HG02981 (cell line): Measurements from ENCODE around the gene SPRED2.

ENCODE experiments used
- ATAC-seq: cut with Tn5 transposase; IDR thresholded peaks from one replicate; pipeline ENCODE4 v1.9.1; 2021; ENCODE audit warnings: mild to moderate bottlenecking, moderate library complexity; ENCODE audit not compliant: unreplicated experiment

Gene SPRED2

GRCh38 chr2:65369980-65370379 is 62.4 kb downstream of the SPRED2 start:
- ATAC-seq = no peak

GRCh38 chr2:65369574-65369973 is 62.8 kb downstream of the SPRED2 start:
- no peak for ATAC-seq

GRCh38 chr2:65368468-65368867 is 63.9 kb downstream of the SPRED2 start:
- no peak for ATAC-seq

- no peak for ATAC-seq
These were observed 64.9 kb downstream of the SPRED2 start for GRCh38 chr2:65367524-65367923.

GRCh38 chr2:65366595-65367125 is 65.7 kb downstream of the SPRED2 start:
- peak; percentile 76 for ATAC-seq

GRCh38 chr2:65364986-65365733 is 67.2 kb downstream of the SPRED2 start:
- ATAC-seq = no peak

- ATAC-seq = no peak
These were observed 68.3 kb downstream of the SPRED2 start for GRCh38 chr2:65363879-65364666.

GRCh38 chr2:65361623-65362022 is 70.8 kb downstream of the SPRED2 start:
- ATAC-seq = no peak

- no peak for ATAC-seq
These were observed 72.0 kb downstream of the SPRED2 start for GRCh38 chr2:65360441-65360840.

- no peak for ATAC-seq
These were observed 73.6 kb downstream of the SPRED2 start for GRCh38 chr2:65358678-65359400.

GRCh38 chr2:65357959-65358294 is 74.5 kb downstream of the SPRED2 start:
- peak; percentile 77 for ATAC-seq

- peak; percentile 32 for ATAC-seq
These were observed 75.1 kb downstream of the SPRED2 start for GRCh38 chr2:65357095-65357958.

GRCh38 chr2:65355186-65355831 is 77.1 kb downstream of the SPRED2 start:
- no peak for ATAC-seq

- ATAC-seq = no peak
These were observed 77.6 kb downstream of the SPRED2 start for GRCh38 chr2:65354773-65355172.

GRCh38 chr2:65353927-65354326 is 78.5 kb downstream of the SPRED2 start:
- no peak for ATAC-seq

- ATAC-seq = no peak
These were observed 79.4 kb downstream of the SPRED2 start for GRCh38 chr2:65353046-65353445.

- no peak for ATAC-seq
These were observed 80.3 kb downstream of the SPRED2 start for GRCh38 chr2:65351948-65352595.

GRCh38 chr2:65351234-65351947 is 81.0 kb downstream of the SPRED2 start:
- ATAC-seq = no peak

- peak; percentile 63 for ATAC-seq
These were observed 81.7 kb downstream of the SPRED2 start for GRCh38 chr2:65350651-65351056.
